Right lobe of liver (tissue), 6 donors: Measurements from ENCODE around the gene SLC35G1. TPM values are rescaled to one million over a fixed set of nuclear protein-coding genes. Genes with fewer than 3 reads are reported as not detected.

ENCODE experiments used
- ATAC-seq, 4 donors: fragments of 200-7000 bp; cut with Tn5 transposase; one replicate each; pipeline ENCODE4 v1.9.1; 2020; ENCODE audit warnings: mild to moderate bottlenecking in 4 of 4, moderate library complexity in 4 of 4
- DNase-seq, 3 donors: peaks; one replicate each; pipeline ENCODE4 v3.0.0-alpha.2; 2020
- H3K27ac ChIP-seq, 3 donors: fragments of 200-600 bp; one replicate each; pipeline ENCODE4 v1.8.0; 2022
- H3K27me3 ChIP-seq, 2 donors: fragments of 200-600 bp; one replicate each; pipeline ENCODE4 v1.8.0; 2022
- H3K36me3 ChIP-seq, 4 donors: fragments of 200-600 bp; sonication (generic) in 1 of 4; one replicate each; pipeline versions ENCODE4 v1.5.1 to v1.8.0; 2017 to 2022; ENCODE audit warnings: control low read depth in 1 of 4
- H3K4me1 ChIP-seq, 4 donors: fragments of 200-600 bp; sonication (generic) in 1 of 4; one replicate each; pipeline versions ENCODE4 v1.5.1 to v1.8.0; 2017 to 2022; ENCODE audit warnings: control low read depth in 1 of 4
- H3K4me3 ChIP-seq, 3 donors: fragments of 200-600 bp; one replicate each; pipeline ENCODE4 v1.8.0; 2022
- H3K9me3 ChIP-seq, 4 donors: fragments of 200-600 bp; sonication (generic) in 1 of 4; one replicate each; pipeline versions ENCODE4 v1.5.1 to v1.8.0; 2017 to 2022; ENCODE audit warnings: control low read depth in 1 of 4
- CTCF ChIP-seq, 4 donors: fragments of 200-600 bp in 3 of 4; fragments of 450-650 bp in 1 of 4; IDR thresholded peaks; one replicate each; pipeline versions ENCODE4 v1.5.1 to v1.8.0; 2016 to 2022; ENCODE audit warnings: antibody characterized with exemption in 4 of 4, mild to moderate bottlenecking in 2 of 4
- POLR2A ChIP-seq: fragments of 450-650 bp; IDR thresholded peaks from one replicate; pipeline ENCODE4 v1.6.1; 2017; ENCODE audit warnings: antibody characterized with exemption, mild to moderate bottlenecking
- WGBS: methylation state at CpG from one replicate; pipeline ENCODE4 v1.1.6; 2018; ENCODE audit warnings: low coverage, low lambda C conversion rate; ENCODE audit not compliant: insufficient coverage; ENCODE audit errors: missing lambda C conversion rate; 5-methylcytosine and 5-hydroxymethylcytosine counted together
- intact Hi-C, 2 donors: fragments of 100-400 bp; cut with DNase I; formaldehyde crosslinking; loops; one replicate each; pipeline versions ENCODE4 v1.11.2 to v1.14.1; 2022
- total RNA-seq, 6 experiments: library from RNA; depleted of rRNA in 2 of 6; stranded (reverse); fragments of >200 nt in 2 of 6; fragmentation: NEBNext Ultra II Directional in 3 of 6; extraction: Animal tissue kit (Norgen Biotek cat#: 25700) in 3 of 6; gene quantifications; one replicate each; pipeline versions ENCODE4 v1.1.0 to v1.2.4, GENCODE V29; 2016 to 2023
- donor health status: DM: no; HTN: yes; CAD: no.
- donor health status: DM: no; HTN: no; CAD: no.
- donor health status: DM: no; HTN: no; CAD: no.
- donor health status: DM: no; HTN: yes; CAD: no.
- donor health status: DM: no; HTN: yes; CAD: no.

The SLC35G1 gene
- total RNA-seq, 6 experiments from 2014 or later: 2.6 to 7.3 (median 4.5) TPM

- ATAC-seq (peak in 1 of 4 donors; percentile 47), DNase-seq (no peak)
- H3K36me3 ChIP-seq: no peaks in the 10 kb centered on the region
- peaks cover 0 to 6% (median 2%) of the 10 kb centered on the region in 4 donors for H3K4me1 ChIP-seq
- 65% methylated on average over 5 of the region's 5 CpGs for WGBS
- H3K27ac ChIP-seq: no peak overlapping the region
- no peaks in the 10 kb centered on the region for H3K9me3 ChIP-seq
- intact Hi-C loops: no loop called here
- no peak overlapping the region for H3K4me3 ChIP-seq
- TF ChIP-seq CTCF (IDR thresholded peaks at IDR 0.05): no peak
- no peak for TF ChIP-seq POLR2A
- H3K27me3 ChIP-seq: no peaks in the 10 kb centered on the region
Measured at GRCh38 chr10:93907059-93907458, 13.3 kb downstream of the SLC35G1 start.

- H3K27ac ChIP-seq: peak overlapping the region in 2 of 3 donors; percentile 41 to 67
- peaks cover 0 to 16% (median 5%) of the 10 kb centered on the region in 4 donors for H3K4me1 ChIP-seq
- intact Hi-C loops: no loop called here
- no peaks in the 10 kb centered on the region for H3K9me3 ChIP-seq
- peak; percentile 20 to 63 (median 25) for ATAC-seq
- no peak overlapping the region for H3K4me3 ChIP-seq
- TF ChIP-seq CTCF (IDR thresholded peaks at IDR 0.05): no peak
- H3K36me3 ChIP-seq: no peaks in the 10 kb centered on the region
- no peak for DNase-seq
- WGBS: 47% methylated on average over 5 of the region's 6 CpGs
- H3K27me3 ChIP-seq: no peaks in the 10 kb centered on the region
Measured at GRCh38 chr10:93911866-93912265, 18.1 kb downstream of the SLC35G1 start.

GRCh38 chr10:93912444-93912843, 18.7 kb downstream of the SLC35G1 start:
- DNase-seq (no peak), ATAC-seq (peak; percentile 34 to 63 (median 46))
- H3K36me3 ChIP-seq: no peaks in the 10 kb centered on the region
- H3K9me3 ChIP-seq: no peaks in the 10 kb centered on the region
- no peak overlapping the region for H3K4me3 ChIP-seq
- intact Hi-C loops: no loop called here
- peak overlapping the region in 2 of 3 donors; percentile 41 to 67 for H3K27ac ChIP-seq
- WGBS: 48% methylated on average over 2 of the region's 2 CpGs
- peaks cover 0 to 20% (median 5%) of the 10 kb centered on the region in 4 donors for H3K4me1 ChIP-seq
- no peak for TF ChIP-seq POLR2A
- no peak for TF ChIP-seq CTCF (IDR thresholded peaks at IDR 0.05)
- no peaks in the 10 kb centered on the region for H3K27me3 ChIP-seq

GRCh38 chr10:93913706-93914105, 19.9 kb downstream of the SLC35G1 start:
- ATAC-seq (peak in 1 of 4 donors; percentile 40), DNase-seq (no peak)
- TF ChIP-seq CTCF (IDR thresholded peaks at IDR 0.05) (no peak), POLR2A (no peak)
- WGBS: 15% methylated on average over 3 of the region's 3 CpGs
- H3K27me3 ChIP-seq: no peaks in the 10 kb centered on the region
- intact Hi-C loops: no loop called here
- H3K27ac ChIP-seq: no peak overlapping the region
- H3K4me3 ChIP-seq: no peak overlapping the region
- H3K36me3 ChIP-seq: no peaks in the 10 kb centered on the region
- peaks cover 0 to 22% (median 5%) of the 10 kb centered on the region in 4 donors for H3K4me1 ChIP-seq
- H3K9me3 ChIP-seq: no peaks in the 10 kb centered on the region

GRCh38 chr10:93915598-93915997, 21.8 kb downstream of the SLC35G1 start:
- Histone ChIP-seq H3K4me3 (no peak overlapping the region), H3K9me3 (no peaks in the 10 kb centered on the region), H3K4me1 (peaks cover 0 to 22% (median 5%) of the 10 kb centered on the region in 4 donors), H3K27me3 (no peaks in the 10 kb centered on the region), H3K27ac (no peak overlapping the region), H3K36me3 (no peaks in the 10 kb centered on the region)
- no peak for TF ChIP-seq CTCF (IDR thresholded peaks at IDR 0.05)
- TF ChIP-seq POLR2A: no peak
- 70% methylated on average over 5 of the region's 6 CpGs for WGBS
- intact Hi-C loops: no loop called here
- no peak for DNase-seq
- ATAC-seq: no peak
